SU-DHL-6 (cell line): ENCODE results near the gene MPZL2.

Source experiments
- EZH2phosphoT487 ChIP-seq: fragments of 200-600 bp; sonication (generic), shearing (Covaris generic); conservative IDR thresholded peaks from 2 replicates; pipeline ENCODE4 v1.6.1; 2018; ENCODE audit warnings: mild to moderate bottlenecking, antibody characterized with exemption, low read length, moderate library complexity, mixed read lengths
- TF ChIP-seq, protein P1 (sequence below): fragments of 200-600 bp; sonication (generic); IDR thresholded peaks from one replicate; pipeline ENCODE4 v1.5.1; 2017; ENCODE audit warnings: antibody characterized with exemption, mild to moderate bottlenecking, low read length, moderate library complexity; ENCODE audit not compliant: insufficient read depth, poor library complexity, severe bottlenecking

DNA sequence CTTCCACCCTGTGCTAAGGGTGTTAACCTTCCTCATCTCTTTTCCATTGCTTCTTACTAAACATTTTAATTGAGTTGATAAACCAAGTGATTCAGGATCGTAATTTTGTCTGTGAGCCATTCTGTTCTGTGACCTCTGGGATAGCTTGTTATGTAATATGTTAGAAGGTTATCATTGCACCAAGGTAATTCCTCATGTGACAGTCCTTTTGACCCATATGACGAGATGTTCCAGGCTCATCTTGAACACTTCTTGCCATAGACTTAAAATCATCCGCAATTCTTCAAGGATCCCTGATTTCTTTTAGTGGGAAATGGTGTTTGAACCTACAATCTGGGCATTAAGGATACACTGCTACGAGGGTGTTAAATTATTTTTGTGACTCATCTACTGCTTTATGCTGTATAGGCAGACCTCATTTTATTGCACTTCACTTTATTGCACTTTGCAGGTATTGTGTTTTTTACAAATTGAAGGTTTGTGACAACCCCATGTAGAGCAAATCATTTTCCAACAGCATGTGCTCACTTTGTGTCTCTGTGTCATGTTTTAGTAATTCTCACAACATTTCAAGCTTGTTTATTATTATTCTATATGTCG lies 19.0 kb upstream of the MPZL2 start:
- no peak for TF ChIP-seq EZH2phosphoT487
- TF ChIP-seq, protein P1, sequence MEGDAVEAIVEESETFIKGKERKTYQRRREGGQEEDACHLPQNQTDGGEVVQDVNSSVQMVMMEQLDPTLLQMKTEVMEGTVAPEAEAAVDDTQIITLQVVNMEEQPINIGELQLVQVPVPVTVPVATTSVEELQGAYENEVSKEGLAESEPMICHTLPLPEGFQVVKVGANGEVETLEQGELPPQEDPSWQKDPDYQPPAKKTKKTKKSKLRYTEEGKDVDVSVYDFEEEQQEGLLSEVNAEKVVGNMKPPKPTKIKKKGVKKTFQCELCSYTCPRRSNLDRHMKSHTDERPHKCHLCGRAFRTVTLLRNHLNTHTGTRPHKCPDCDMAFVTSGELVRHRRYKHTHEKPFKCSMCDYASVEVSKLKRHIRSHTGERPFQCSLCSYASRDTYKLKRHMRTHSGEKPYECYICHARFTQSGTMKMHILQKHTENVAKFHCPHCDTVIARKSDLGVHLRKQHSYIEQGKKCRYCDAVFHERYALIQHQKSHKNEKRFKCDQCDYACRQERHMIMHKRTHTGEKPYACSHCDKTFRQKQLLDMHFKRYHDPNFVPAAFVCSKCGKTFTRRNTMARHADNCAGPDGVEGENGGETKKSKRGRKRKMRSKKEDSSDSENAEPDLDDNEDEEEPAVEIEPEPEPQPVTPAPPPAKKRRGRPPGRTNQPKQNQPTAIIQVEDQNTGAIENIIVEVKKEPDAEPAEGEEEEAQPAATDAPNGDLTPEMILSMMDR, result no peak
